Osteoblast (primary cell): ENCODE measurements around the gene CHN2. TPM values are rescaled to one million over a fixed set of nuclear protein-coding genes. Genes with fewer than 3 reads are reported as not detected.

Experiments
- DNase-seq: peaks from one replicate; pipeline ENCODE4 v3.0.0; 2011; ENCODE audit warnings: low spot score, mixed read lengths; ENCODE audit not compliant: insufficient read length; ENCODE audit errors: missing footprints
- H2AFZ ChIP-seq: 2 replicates; pipeline ENCODE4 v1.6.0; 2011; ENCODE audit warnings: mild to moderate bottlenecking, low read length
- H3K27ac ChIP-seq: 2 replicates; pipeline ENCODE4 v1.5.1; 2011; ENCODE audit warnings: mild to moderate bottlenecking, low read depth, low read length, moderate library complexity
- H3K27me3 ChIP-seq: 2 replicates; pipeline ENCODE4 v1.6.0; 2012; ENCODE audit warnings: mild to moderate bottlenecking, control low read depth, inconsistent platforms, low read length, moderate library complexity; ENCODE audit not compliant: insufficient read depth
- H3K36me3 ChIP-seq: 2 replicates; pipeline ENCODE4 v1.5.1; 2011; ENCODE audit warnings: mild to moderate bottlenecking, low read length, control low read depth, moderate library complexity; ENCODE audit not compliant: insufficient read depth
- H3K4me1 ChIP-seq: 2 replicates; pipeline ENCODE4 v1.5.1; 2011; ENCODE audit warnings: mild to moderate bottlenecking, low read length, control low read depth, moderate library complexity; ENCODE audit not compliant: insufficient read depth
- H3K4me2 ChIP-seq: 2 replicates; pipeline ENCODE4 v1.6.0; 2011; ENCODE audit warnings: mild to moderate bottlenecking, low read length; ENCODE audit not compliant: insufficient read depth
- H3K4me3 ChIP-seq: fragments of 200-600 bp; sonication (generic); 3 replicates; pipeline ENCODE4 v1.5.1; 2012; ENCODE audit warnings: mild to moderate bottlenecking, low read length, inconsistent platforms; ENCODE audit not compliant: insufficient read depth
- H3K79me2 ChIP-seq: 2 replicates; pipeline ENCODE4 v1.6.0; 2012; ENCODE audit warnings: mild to moderate bottlenecking, low read length, control low read depth, inconsistent platforms; ENCODE audit not compliant: insufficient read depth
- H3K9me3 ChIP-seq: 2 replicates; pipeline ENCODE4 v1.5.1; 2011; ENCODE audit warnings: low read depth, low read length, control low read depth
- H4K20me1 ChIP-seq: 2 replicates; pipeline ENCODE4 v1.6.0; 2012; ENCODE audit warnings: mild to moderate bottlenecking, low read length, control low read depth; ENCODE audit not compliant: insufficient read depth
- CTCF ChIP-seq: IDR thresholded peaks from 2 replicates; pipeline ENCODE4 v1.5.1; 2011; ENCODE audit warnings: mild to moderate bottlenecking, low read depth, low read length, moderate library complexity; ENCODE audit errors: extremely low read depth
- total RNA-seq: library from RNA; depleted of rRNA; stranded (reverse); fragments of >200 nt; gene quantifications from 2 replicates; pipeline ENCODE4 v1.2.3, GENCODE V29; 2012

Gene CHN2
- total RNA-seq, 1 donor = under 0.01 TPM

- H3K4me2 ChIP-seq = no peak overlapping the region
- no peaks in the 10 kb centered on the region for H3K9me3 ChIP-seq
- H3K4me3 ChIP-seq = no peak overlapping the region
- H2AFZ ChIP-seq = no peak overlapping the region
- peaks cover 5% of the 10 kb centered on the region for H3K27me3 ChIP-seq
- no peaks in the 10 kb centered on the region for H3K79me2 ChIP-seq
- no peaks in the 10 kb centered on the region for H3K4me1 ChIP-seq
- no peak for TF ChIP-seq CTCF
- H3K27ac ChIP-seq = no peak overlapping the region
- no peaks in the 10 kb centered on the region for H3K36me3 ChIP-seq
- no peak for DNase-seq
- no peaks in the 10 kb centered on the region for H4K20me1 ChIP-seq
Observed at GRCh38 chr7:29416938-29417305, 222.3 kb downstream of the CHN2 start.

- no peak for DNase-seq
- no peaks in the 10 kb centered on the region for H3K79me2 ChIP-seq
- H3K4me1 ChIP-seq = no peaks in the 10 kb centered on the region
- H2AFZ ChIP-seq = no peak overlapping the region
- H3K4me3 ChIP-seq = no peak overlapping the region
- no peak for TF ChIP-seq CTCF
- no peak overlapping the region for H3K4me2 ChIP-seq
- no peaks in the 10 kb centered on the region for H4K20me1 ChIP-seq
- no peaks in the 10 kb centered on the region for H3K36me3 ChIP-seq
- H3K9me3 ChIP-seq = no peaks in the 10 kb centered on the region
- H3K27ac ChIP-seq = no peak overlapping the region
- peaks cover 5% of the 10 kb centered on the region for H3K27me3 ChIP-seq
Observed at GRCh38 chr7:29418056-29418455, 223.5 kb downstream of the CHN2 start.

DNA sequence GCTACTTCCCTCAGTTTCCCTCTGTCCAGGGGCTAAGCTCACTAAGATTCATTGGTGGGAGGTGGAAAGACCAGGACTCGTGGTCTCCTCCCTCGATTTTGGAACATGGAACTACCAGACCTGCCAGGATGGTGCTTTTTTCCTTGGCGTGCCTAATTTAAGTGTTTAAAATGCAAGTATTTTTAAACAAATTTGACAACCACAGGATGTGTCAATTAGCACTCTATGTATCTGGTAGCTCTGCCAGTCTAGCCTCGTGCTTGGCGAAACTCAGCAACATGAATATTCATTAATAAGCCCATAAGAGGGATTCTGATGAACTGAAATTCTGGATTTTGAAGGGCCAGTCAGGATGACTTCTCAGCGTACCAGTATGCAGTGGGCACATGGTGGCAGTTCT, 224.1 kb downstream of the CHN2 start:
- Histone ChIP-seq H4K20me1 (no peaks in the 10 kb centered on the region), H3K36me3 (no peaks in the 10 kb centered on the region), H3K4me2 (no peak overlapping the region), H3K27me3 (peaks cover 9% of the 10 kb centered on the region), H3K79me2 (no peaks in the 10 kb centered on the region), H3K9me3 (no peaks in the 10 kb centered on the region), H3K27ac (no peak overlapping the region), H3K4me1 (no peaks in the 10 kb centered on the region), H2AFZ (no peak overlapping the region), H3K4me3 (no peak overlapping the region)
- no peak for TF ChIP-seq CTCF
- no peak for DNase-seq

DNA sequence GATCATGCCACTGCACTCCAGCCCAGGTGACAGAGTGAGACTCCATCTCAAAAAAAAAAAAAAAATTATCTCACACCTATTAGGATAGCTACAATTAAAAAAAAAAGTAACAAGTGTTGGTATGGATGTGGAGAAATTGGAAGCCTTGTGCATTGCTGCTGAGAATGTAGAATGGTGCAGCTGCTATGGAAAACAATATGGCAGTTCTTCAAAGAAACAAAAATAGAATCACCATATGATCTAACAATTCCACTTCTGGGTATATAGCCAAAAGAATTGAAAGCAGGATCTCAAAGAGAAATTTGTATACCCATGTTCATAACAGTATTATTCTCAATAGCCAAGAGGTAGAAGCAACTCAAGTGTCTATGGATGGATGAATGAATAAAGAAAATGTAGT, 225.4 kb downstream of the CHN2 start:
- DNase-seq = no peak
- H3K4me1 ChIP-seq = no peaks in the 10 kb centered on the region
- peaks cover 9% of the 10 kb centered on the region for H3K27me3 ChIP-seq
- no peaks in the 10 kb centered on the region for H3K9me3 ChIP-seq
- no peaks in the 10 kb centered on the region for H4K20me1 ChIP-seq
- no peak overlapping the region for H2AFZ ChIP-seq
- no peak for TF ChIP-seq CTCF
- no peak overlapping the region for H3K4me2 ChIP-seq
- no peak overlapping the region for H3K27ac ChIP-seq
- no peaks in the 10 kb centered on the region for H3K36me3 ChIP-seq
- no peaks in the 10 kb centered on the region for H3K79me2 ChIP-seq
- H3K4me3 ChIP-seq = no peak overlapping the region
